GM18909 (cell line): Measurements from ENCODE around the gene OR1B1.
"Not testable (repeated sequence)": the region's sequence is repeated elsewhere in the genome, so short reads cannot be mapped to it uniquely, and the experiment has no call there.

Experiments used
- ATAC-seq: cut with Tn5 transposase; IDR thresholded peaks from one replicate; pipeline ENCODE4 v1.9.1; 2021; ENCODE audit warnings: mild to moderate bottlenecking; ENCODE audit not compliant: unreplicated experiment, poor library complexity

The OR1B1 gene

DNA sequence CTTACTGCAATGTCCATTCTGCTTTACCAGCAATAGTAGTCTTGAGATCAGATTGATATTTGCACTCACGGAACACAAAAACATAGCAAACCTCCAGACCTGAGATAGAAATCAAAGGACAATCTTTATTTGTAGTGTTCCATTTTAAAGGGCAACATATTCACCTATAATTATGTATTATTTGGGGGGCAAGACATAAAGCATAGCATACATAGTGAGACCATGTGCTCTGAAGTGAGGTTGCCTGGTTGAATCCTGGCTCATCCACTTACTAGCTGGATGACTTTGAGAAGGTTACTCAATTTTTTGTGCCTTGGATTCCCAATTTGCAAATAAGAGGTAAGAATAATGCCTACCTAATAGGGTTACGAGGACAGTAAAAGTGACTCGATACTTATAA is at the start of gene OR1B1:
Gene OR1B1, minus strand, starts transcription at position 101 of the 400 bp plus-strand sequence.
- ATAC-seq: no peak

DNA sequence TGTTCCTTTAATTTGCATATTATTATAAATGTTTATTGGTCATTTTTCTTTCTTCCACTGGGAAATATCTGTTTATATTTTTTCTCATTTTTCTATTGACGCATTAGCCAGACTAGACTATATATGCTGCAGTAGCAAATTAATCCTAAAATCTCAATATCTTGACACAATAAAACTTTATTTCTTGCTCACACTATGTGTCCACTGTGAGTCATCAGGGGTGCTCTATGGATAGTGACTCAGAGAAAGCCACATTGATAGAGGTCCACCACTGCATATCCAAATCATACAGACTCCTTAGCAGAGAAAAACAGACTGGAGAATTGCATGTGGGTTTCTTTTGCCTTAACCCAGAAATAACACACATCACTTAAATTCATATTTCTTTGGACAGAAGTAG is 38.3 kb upstream of the OR1B1 start:
- ATAC-seq: no peak

DNA sequence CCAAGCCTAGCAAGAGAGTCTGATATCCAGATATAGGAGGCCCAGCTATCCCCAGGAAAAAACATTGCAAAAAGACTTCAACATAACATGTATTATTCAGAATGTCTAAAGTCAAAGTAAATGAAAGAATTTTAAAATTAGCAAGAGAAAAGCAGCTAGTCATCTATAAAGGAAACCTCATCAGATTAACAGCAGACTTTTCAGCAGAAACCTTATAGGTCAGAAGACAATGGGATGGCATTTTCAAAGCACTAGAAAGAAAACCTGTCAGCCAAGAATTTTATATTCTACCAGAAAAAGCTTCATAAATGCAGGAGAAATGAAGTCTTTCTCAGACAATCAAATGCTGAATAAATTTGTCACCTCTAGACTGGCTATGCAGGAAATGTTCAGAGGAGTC is 27.4 kb upstream of the OR1B1 start:
- ATAC-seq: no peak

DNA sequence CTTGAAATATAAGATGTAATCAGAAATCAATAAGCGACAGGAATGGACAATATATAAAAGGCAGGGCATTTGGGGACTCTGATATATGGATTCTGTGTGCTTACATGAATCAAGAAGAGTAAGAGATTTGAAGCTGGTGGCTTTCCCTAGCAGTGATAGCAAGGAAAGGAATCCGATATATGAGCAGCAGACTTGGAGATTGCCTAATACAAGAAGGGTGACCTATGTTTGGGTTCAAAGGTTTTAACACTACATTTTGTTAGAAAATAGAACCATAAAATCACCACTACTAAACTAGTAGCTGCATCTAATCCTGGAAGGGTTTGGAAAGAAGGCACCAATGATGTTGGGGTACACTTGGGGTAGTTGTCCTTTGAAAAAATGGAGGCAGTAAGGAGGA is 15.1 kb upstream of the OR1B1 start:
- no peak for ATAC-seq

DNA sequence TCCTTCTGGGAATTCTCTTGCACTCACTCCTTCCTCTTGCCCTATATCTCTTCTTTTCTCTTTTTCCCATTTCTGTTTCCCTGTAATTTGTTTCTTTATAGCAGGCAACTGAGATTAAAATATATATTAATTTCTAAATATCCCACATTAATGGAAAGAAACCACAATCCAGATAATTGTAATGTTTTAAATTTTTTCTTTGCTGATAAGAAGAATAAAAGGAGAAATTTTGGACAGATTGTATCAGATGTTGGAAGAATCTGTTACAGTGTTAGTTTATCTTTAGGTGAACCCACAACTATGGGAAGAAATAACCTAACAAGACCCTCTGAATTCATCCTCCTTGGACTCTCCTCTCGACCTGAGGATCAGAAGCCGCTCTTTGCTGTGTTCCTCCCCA is 4.0 kb upstream of the OR1B1 start, which contains the start of gene OR1L1:
Gene OR1L1, plus strand, starts transcription at position 301 of the 400 bp plus-strand sequence. Its CDS starts 0 bp downstream, at position 301.
- no peak for ATAC-seq

DNA sequence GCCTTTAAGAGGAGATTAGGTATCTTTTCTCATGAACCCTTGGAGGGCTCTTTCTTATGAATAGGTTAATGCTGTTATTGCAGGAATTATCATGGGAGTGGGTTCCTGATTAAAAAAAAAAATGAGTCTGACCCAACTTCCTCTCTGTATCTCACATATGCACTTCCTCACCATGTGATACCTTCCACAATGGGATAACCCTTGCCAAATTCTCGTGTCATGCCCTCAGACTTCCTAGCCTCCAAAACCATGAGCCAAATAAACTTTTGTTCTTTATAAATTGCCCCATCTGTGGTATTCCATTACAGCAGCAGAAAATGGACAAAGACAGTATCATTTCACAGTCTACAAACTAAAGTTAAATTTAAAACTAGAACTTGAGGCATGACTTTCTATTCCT is 1.0 kb downstream of the OR1B1 start:
- ATAC-seq: no peak

DNA sequence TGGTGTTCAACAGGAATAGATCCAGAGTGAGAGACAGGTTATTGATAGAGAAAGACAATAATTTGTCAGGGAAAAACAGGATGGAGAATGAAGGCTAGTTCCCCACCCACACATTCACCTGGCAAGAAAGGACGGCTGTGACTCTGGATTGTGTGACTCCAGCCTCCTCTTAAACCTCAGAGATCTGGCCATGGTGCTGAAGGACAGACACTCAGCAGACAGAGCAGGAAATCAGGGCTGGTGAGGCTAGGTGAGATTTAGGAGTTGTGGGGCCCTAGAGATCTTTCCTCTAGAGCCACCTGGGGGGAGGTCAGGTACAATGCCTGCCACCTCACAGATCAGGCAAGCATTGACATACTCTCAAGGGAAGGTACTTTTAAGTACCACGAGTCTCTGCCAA is 15.2 kb downstream of the OR1B1 start:
- ATAC-seq: no peak

GRCh38 chr9:122619996-122620395 is 37.4 kb downstream of the OR1B1 start:
- ATAC-seq: no peak

- no peak for ATAC-seq
Observed at GRCh38 chr9:122614362-122614761, 43.1 kb downstream of the OR1B1 start, which contains the start of gene OR1Q1. OR1Q1 (plus strand) TSS chr9:122614738; CDS start chr9:122614738, 0 bp downstream.

- no peak for ATAC-seq
Observed at GRCh38 chr9:122609804-122610203, 47.6 kb downstream of the OR1B1 start.

DNA sequence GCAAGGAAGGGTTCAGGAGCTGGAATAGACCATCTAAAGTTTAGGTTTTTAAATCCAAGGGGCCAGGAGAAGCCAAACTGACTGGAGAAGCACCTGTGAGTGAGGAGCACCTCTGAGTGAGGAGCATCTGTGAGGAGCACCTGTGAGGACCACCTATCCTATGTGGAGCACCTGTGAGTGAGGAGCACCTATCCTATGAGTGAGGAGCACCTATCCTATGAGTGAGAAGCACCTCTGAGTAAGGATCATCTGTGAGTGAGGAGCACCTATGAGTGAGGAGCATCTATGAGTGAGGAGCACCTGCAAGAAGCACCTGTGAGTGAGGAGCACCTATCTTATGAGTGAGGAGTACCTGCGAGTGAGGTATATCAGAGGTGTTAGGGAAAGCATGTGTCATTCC is 50.8 kb downstream of the OR1B1 start:
- ATAC-seq: no peak

DNA sequence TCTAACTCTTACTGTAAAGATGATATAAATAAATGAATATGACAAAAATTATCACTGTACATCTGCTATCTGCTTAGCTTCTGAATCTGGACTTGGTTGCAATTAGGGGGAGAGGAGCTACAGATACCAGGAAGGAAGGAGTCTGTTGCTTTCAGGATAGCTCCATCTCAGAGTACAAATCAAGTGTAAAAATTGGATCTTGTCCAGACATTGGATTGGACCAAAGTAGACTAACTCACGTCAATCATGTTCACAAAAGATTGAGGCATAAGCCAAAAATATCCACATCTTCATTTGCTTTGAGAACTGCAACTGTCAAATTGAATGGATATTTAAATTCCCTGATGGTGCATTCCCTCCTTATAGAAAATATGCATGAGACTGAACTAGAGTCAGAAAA is 51.7 kb downstream of the OR1B1 start:
- no peak for ATAC-seq

DNA sequence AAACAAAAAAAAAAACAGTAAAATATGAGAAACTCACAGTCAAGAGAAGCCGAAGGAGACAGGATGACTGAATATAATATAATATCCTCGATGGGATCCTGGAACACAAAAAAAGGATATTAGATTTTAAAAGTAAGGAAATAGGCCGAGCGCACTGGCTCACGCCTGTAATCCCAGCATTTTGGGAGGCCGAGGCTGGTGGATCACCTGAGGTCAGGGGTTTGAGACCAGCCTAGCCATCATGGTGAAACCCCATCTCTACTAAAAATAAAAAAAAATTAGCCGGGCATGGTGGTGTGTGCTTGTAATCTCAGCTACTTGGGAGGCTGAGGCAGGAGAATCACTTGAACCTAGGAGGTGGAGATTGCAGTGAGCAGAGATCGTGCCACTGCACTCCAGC is 74.1 kb downstream of the OR1B1 start, which contains the start of gene OR1L8:
Gene OR1L8, minus strand, starts transcription at position 101 of the 400 bp plus-strand sequence. CDS start 14,907 bp downstream, outside the sequence.
- not testable (repeated sequence) for ATAC-seq

GRCh38 chr9:122580360-122580759 is 77.1 kb downstream of the OR1B1 start:
- no peak for ATAC-seq

DNA sequence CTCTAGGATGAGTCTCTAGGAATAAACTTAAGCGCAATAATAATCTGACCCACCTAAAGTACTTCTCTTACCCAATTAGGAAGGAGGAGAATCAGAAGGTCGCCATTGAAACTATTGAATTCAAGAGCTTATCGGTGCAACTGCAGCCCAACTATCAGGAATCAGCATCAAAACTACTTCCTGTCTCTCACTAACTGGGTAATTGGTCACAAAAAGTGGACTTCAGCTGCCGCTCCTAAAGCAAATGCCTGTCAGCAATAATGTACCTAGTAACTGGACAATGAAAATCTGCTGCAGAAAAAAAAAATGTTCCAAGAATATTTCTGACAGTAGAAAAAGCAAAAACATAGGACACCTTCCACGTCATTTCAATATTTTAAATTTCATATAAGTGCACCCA is 77.6 kb downstream of the OR1B1 start:
- ATAC-seq: no peak
